Lower lobe of right lung (tissue), 2 donors: ENCODE data around the gene AOC2. TPM values are rescaled to one million over a fixed set of nuclear protein-coding genes. Genes with fewer than 3 reads are reported as not detected.
"Not testable (repeated sequence)": the region's sequence is repeated elsewhere in the genome, so short reads cannot be mapped to it uniquely, and the experiment has no call there.

Experiments used
- ATAC-seq, 2 donors: fragments of 200-7000 bp; cut with Tn5 transposase; one replicate each; pipeline ENCODE4 v1.9.1; 2020 to 2022; ENCODE audit warnings: mild to moderate bottlenecking in 2 of 2, moderate library complexity in 2 of 2
- DNase-seq: peaks from one replicate; pipeline ENCODE4 v3.0.0-alpha.2; 2020
- H3K27ac ChIP-seq: fragments of 200-600 bp; one replicate; pipeline ENCODE4 v1.8.0; 2022
- H3K27me3 ChIP-seq: fragments of 200-600 bp; one replicate; pipeline ENCODE4 v1.8.0; 2022; ENCODE audit warnings: low read depth
- H3K36me3 ChIP-seq: fragments of 200-600 bp; one replicate; pipeline ENCODE4 v1.8.0; 2022; ENCODE audit warnings: mild to moderate bottlenecking
- H3K4me1 ChIP-seq: fragments of 200-600 bp; one replicate; pipeline ENCODE4 v1.8.0; 2022
- H3K4me3 ChIP-seq: fragments of 200-600 bp; one replicate; pipeline ENCODE4 v1.8.0; 2022; ENCODE audit warnings: mild to moderate bottlenecking
- H3K9me3 ChIP-seq: fragments of 200-600 bp; one replicate; pipeline ENCODE4 v1.8.0; 2022
- intact Hi-C: fragments of 100-400 bp; cut with DNase I; formaldehyde crosslinking; loops from one replicate; pipeline ENCODE4 v1.11.0; 2022
- total RNA-seq: library from RNA; stranded (reverse); fragmentation: NEBNext Ultra II Directional; extraction: Animal tissue kit (Norgen Biotek cat#: 25700); gene quantifications from one replicate; pipeline ENCODE4 v1.2.1, GENCODE V29; 2021
- TF ChIP-seq, protein P1 (sequence below): fragments of 200-600 bp; IDR thresholded peaks from one replicate; pipeline ENCODE4 v1.8.0; 2022; ENCODE audit warnings: antibody characterized with exemption, mild to moderate bottlenecking
- donor health status: DM: no; HTN: yes; CAD: no; lungs with severe emphysema.

The AOC2 gene
- total RNA-seq, 1 donor from 2014 or later: 2.1 TPM

DNA sequence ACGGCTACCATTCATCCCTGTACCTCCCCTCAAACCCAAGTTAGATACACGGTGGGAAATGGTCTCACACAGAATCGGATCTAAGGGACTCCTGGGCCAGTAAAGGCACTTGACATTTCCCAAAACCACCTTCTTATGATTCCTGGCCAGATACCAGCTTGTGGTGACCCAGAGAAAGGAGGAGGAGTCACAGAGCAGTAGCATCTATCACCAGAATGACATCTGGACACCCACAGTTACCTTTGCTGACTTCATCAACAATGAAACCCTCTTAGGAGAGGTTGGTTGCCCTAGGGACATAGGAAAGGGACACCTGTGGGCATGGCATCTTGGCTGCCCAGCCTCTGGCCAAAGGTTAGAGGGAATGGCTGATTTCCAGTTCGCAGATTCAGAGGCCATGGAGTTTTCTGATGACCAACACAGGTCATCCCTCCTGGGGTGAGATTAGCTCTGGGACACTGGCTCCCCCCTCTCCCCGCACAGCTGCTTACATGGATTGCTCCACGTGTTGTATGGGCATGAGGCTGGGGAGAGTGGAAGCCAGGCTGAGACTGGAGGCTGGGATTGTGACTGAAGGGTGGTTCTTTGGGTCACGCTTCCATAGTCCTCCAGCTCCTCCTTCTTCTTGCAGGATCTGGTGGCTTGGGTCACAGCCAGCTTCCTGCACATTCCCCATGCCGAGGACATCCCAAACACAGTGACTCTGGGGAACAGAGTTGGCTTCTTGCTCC is 5.2 kb downstream of the AOC2 start:
- Histone ChIP-seq H3K36me3 (peaks cover 14% of the 10 kb centered on the region), H3K4me3 (no peak overlapping the region), H3K9me3 (no peaks in the 10 kb centered on the region), H3K4me1 (peaks cover 55% of the 10 kb centered on the region), H3K27me3 (no peaks in the 10 kb centered on the region), H3K27ac (no peak overlapping the region)
- TF ChIP-seq, protein P1, sequence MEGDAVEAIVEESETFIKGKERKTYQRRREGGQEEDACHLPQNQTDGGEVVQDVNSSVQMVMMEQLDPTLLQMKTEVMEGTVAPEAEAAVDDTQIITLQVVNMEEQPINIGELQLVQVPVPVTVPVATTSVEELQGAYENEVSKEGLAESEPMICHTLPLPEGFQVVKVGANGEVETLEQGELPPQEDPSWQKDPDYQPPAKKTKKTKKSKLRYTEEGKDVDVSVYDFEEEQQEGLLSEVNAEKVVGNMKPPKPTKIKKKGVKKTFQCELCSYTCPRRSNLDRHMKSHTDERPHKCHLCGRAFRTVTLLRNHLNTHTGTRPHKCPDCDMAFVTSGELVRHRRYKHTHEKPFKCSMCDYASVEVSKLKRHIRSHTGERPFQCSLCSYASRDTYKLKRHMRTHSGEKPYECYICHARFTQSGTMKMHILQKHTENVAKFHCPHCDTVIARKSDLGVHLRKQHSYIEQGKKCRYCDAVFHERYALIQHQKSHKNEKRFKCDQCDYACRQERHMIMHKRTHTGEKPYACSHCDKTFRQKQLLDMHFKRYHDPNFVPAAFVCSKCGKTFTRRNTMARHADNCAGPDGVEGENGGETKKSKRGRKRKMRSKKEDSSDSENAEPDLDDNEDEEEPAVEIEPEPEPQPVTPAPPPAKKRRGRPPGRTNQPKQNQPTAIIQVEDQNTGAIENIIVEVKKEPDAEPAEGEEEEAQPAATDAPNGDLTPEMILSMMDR: no peak
- intact Hi-C loops: loop anchor here (10.0 kb wide), 1 partner anchor 85 kb away; no protein-coding TSS in a partner anchor
- DNase-seq (no peak), ATAC-seq (no peak)

DNA sequence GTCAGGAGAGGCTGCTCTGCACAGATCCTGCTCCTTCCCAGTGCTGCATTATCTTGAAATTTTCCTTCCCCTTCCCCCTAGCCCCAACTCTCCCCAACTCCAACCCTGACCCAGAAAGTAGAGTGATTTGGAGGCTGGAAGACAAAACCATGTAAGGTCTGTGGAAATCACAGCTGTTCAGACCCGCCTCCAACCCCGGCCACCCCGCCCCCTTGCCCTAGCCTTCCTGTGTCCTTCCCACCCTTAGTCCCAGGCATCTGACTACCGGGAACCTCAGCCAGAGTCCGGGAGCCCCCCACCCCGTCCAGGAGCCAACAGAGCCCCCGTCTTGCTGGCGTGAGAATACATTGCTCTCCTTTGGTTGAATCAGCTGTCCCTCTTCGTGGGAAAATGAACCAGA is 6.6 kb downstream of the AOC2 start, which contains the start of gene AOC3:
AOC3 (plus strand) TSS at position 246 of the 400 bp plus-strand sequence; CDS start at position 391, 145 bp downstream.
- TF ChIP-seq, protein P1: no peak
- intact Hi-C loops: no loop called here
- Histone ChIP-seq H3K9me3 (no peaks in the 10 kb centered on the region), H3K27ac (peak within 1 kb of the TSS; percentile 76), H3K4me3 (peak within 1 kb of the TSS; percentile 52), H3K4me1 (peaks cover 57% of the 10 kb centered on the region), H3K36me3 (peaks cover under 1% of the 10 kb centered on the region), H3K27me3 (no peaks in the 10 kb centered on the region)
- ATAC-seq (peak; percentile 43 to 51), DNase-seq (no peak)

DNA sequence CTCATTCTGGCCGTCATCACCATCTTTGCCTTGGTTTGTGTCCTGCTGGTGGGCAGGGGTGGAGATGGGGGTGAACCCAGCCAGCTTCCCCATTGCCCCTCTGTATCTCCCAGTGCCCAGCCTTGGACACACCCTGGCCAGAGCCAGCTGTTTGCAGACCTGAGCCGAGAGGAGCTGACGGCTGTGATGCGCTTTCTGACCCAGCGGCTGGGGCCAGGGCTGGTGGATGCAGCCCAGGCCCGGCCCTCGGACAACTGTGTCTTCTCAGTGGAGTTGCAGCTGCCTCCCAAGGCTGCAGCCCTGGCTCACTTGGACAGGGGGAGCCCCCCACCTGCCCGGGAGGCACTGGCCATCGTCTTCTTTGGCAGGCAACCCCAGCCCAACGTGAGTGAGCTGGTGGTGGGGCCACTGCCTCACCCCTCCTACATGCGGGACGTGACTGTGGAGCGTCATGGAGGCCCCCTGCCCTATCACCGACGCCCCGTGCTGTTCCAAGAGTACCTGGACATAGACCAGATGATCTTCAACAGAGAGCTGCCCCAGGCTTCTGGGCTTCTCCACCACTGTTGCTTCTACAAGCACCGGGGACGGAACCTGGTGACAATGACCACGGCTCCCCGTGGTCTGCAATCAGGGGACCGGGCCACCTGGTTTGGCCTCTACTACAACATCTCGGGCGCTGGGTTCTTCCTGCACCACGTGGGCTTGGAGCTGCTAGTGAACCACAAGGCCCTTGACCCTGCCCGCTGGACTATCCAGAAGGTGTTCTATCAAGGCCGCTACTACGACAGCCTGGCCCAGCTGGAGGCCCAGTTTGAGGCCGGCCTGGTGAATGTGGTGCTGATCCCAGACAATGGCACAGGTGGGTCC is 7.2 kb downstream of the AOC2 start:
- peak overlapping the region; percentile 52 for H3K4me3 ChIP-seq
- peak overlapping the region; percentile 76 for H3K27ac ChIP-seq
- ATAC-seq, intact Hi-C loops, H3K36me3 ChIP-seq, H3K27me3 ChIP-seq, DNase-seq, H3K9me3 ChIP-seq: not testable (repeated sequence)
- peaks cover 52% of the 10 kb centered on the region for H3K4me1 ChIP-seq

DNA sequence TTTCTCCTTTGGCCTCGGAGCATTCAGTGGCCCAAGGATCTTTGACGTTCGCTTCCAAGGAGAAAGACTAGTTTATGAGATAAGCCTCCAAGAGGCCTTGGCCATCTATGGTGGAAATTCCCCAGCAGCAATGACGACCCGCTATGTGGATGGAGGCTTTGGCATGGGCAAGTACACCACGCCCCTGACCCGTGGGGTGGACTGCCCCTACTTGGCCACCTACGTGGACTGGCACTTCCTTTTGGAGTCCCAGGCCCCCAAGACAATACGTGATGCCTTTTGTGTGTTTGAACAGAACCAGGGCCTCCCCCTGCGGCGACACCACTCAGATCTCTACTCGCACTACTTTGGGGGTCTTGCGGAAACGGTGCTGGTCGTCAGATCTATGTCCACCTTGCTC is 8.0 kb downstream of the AOC2 start:
- intact Hi-C loops: no loop called here
- Histone ChIP-seq H3K27ac (peak overlapping the region; percentile 76), H3K4me1 (peaks cover 46% of the 10 kb centered on the region), H3K4me3 (peak overlapping the region; percentile 52), H3K9me3 (no peaks in the 10 kb centered on the region), H3K36me3 (no peaks in the 10 kb centered on the region), H3K27me3 (no peaks in the 10 kb centered on the region)
- TF ChIP-seq, protein P1: no peak
- DNase-seq (no peak), ATAC-seq (no peak)

DNA sequence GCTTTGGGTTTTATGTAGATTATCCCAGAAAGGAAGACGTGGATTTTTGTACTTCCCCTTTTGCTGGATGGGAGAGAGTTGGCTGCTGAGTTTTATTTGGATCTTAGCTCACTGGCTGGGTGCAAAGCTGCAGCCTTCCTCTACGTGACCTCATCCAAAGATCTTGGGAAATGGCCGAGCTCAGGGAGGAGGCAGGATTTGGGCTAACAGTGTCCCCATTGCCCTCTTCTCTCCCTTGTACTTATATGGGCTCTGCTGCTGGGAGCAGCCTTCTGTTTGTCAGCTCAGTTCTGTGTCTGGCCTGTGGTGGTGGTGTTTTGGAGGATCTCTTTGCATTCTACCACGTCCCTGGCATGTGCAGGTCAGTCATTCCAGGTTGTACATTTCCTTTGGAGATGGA is 8.6 kb downstream of the AOC2 start:
- H3K27ac ChIP-seq: peak overlapping the region; percentile 76
- H3K9me3 ChIP-seq: no peaks in the 10 kb centered on the region
- no peak for DNase-seq
- ATAC-seq: peak in 1 of 2 donors; percentile 16
- intact Hi-C loops: no loop called here
- no peaks in the 10 kb centered on the region for H3K27me3 ChIP-seq
- H3K36me3 ChIP-seq: no peaks in the 10 kb centered on the region
- TF ChIP-seq, protein P1: no peak
- H3K4me3 ChIP-seq: peak overlapping the region; percentile 52
- H3K4me1 ChIP-seq: peaks cover 41% of the 10 kb centered on the region
